HG03521 (cell line): Measurements from ENCODE around the gene TYK2.

Experiments
- ATAC-seq: cut with Tn5 transposase; IDR thresholded peaks from one replicate; pipeline ENCODE4 v1.9.1; 2021; ENCODE audit warnings: mild to moderate bottlenecking, moderate library complexity; ENCODE audit not compliant: unreplicated experiment

TYK2 gene

GRCh38 chr19:10317045-10317856, 63.1 kb downstream of the TYK2 start:
- ATAC-seq: no peak

- ATAC-seq: no peak
Observed at GRCh38 chr19:10316229-10317044, 63.9 kb downstream of the TYK2 start.

- ATAC-seq: no peak
Observed at GRCh38 chr19:10315335-10316214, 64.8 kb downstream of the TYK2 start, which contains the start of gene FDX2. Gene FDX2, minus strand, starts transcription at chr19:10316015. Its CDS starts 19 bp downstream, at chr19:10315996.

- ATAC-seq: no peak
Observed at GRCh38 chr19:10309423-10309822, 70.9 kb downstream of the TYK2 start, which contains the start of gene ZGLP1. Gene ZGLP1, minus strand, starts transcription at chr19:10309815.

DNA sequence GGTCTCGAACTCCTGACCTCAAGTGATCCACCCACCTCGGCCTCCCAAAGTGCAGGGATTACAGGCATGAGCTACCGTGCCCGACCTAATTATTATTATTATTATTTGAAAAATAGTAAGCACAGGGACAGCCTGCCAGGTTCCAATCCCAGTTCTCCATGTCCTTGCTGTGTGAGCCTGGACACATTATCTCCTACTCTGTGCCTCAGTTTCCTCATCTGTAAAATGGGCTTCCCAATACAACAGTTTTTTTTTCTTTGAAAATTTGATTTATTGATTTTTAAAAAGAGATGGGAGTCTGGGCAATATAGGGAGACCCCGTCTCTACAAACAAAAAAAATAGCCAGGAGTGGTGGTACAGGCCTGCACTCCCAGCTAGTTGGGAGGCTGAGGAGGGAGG, 74.0 kb downstream of the TYK2 start:
- ATAC-seq: no peak

DNA sequence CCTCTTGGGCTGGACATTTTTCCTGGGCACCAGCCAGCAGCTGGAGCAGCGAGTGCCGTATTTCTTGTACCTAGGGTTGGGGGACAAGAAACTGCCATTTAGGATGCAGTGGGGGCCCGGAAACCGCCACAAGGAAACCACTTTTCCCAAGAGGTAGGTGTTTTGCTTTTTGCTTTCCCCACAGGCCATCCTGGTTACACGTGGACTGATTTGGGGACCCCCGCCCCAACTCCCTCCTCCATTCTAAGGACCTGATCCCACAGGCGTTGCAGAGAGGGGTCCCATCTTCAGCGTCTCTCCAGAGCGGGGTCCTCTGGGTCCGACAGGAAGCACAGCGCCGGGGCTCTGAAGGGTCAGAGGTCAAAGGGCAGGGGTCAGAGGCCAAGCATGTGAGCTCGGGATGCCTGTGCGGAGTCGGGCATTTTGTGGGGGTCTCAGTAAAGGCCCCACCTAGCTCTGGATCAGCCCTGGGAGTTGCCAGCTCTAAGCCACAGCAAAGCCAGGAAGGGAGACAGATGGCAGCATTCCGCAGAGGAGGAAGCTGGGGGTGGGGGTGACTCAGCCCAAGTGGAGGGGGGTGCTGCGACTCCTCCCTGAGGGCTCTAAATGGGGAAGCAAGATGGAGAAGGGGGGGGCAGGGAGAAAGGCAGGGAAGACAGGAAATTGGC, 75.1 kb downstream of the TYK2 start:
- no peak for ATAC-seq
